Naive thymus-derived CD4-positive, alpha-beta T cell (primary cell): ENCODE measurements around the gene PKNOX2. TPM values are rescaled to one million over a fixed set of nuclear protein-coding genes. Genes with fewer than 3 reads are reported as not detected.

Source experiments
- ATAC-seq: fragments of 150-1000 bp; cut with Tn5 transposase; 2 replicates; pipeline ENCODE4 v1.10.0; 2021; ENCODE audit warnings: mild to moderate bottlenecking, moderate library complexity
- CTCF ChIA-PET: fragments of 350-600 bp; sonication (Branson Sonifier 250); formaldehyde crosslinking; loops from one replicate; lab custom pipeline; 2021; ENCODE audit warnings: antibody characterized with exemption; lab: Charles Lee
- POLR2A ChIA-PET: fragments of 350-600 bp; sonication (Branson Sonifier 250); formaldehyde crosslinking; loops from one replicate; lab custom pipeline; 2021; ENCODE audit warnings: antibody characterized with exemption, inconsistent platforms; lab: Charles Lee
- DNase-seq, 9 donors: peaks; one replicate each; pipeline versions ENCODE4 v3.0.0 to v3.0.0-alpha.2; 2020 to 2022; ENCODE audit warnings: mixed read lengths in 1 of 9
- H3K27ac ChIP-seq: one replicate; pipeline ENCODE4 v1.7.0; 2013; ENCODE audit warnings: mild to moderate bottlenecking, low read depth, low read length, moderate library complexity
- H3K27me3 ChIP-seq, 2 donors: one replicate each; pipeline ENCODE4 v1.7.0; 2013; ENCODE audit warnings: low read length in 2 of 2, mild to moderate bottlenecking in 2 of 2, moderate library complexity in 2 of 2; ENCODE audit not compliant: control insufficient read depth in 2 of 2, insufficient read depth in 2 of 2
- H3K36me3 ChIP-seq, 3 experiments: 1 replicate in 2 of 3; 2 replicates in 1 of 3; pipeline ENCODE4 v1.7.0; 2013; ENCODE audit warnings: low read length in 3 of 3, mild to moderate bottlenecking in 3 of 3, moderate library complexity in 1 of 3; ENCODE audit not compliant: insufficient read depth in 3 of 3, control insufficient read depth in 2 of 3
- H3K4me1 ChIP-seq, 2 donors: one replicate each; pipeline ENCODE4 v1.7.0; 2013; ENCODE audit warnings: low read length in 2 of 2, mild to moderate bottlenecking in 2 of 2, moderate library complexity in 1 of 2; ENCODE audit not compliant: control insufficient read depth in 2 of 2, insufficient read depth in 2 of 2
- H3K4me3 ChIP-seq: 2 replicates; pipeline ENCODE4 v1.7.0; 2013; ENCODE audit warnings: mild to moderate bottlenecking, low read length
- H3K9me3 ChIP-seq, 3 experiments: 1 replicate in 2 of 3; 2 replicates in 1 of 3; pipeline ENCODE4 v1.7.0; 2013; ENCODE audit warnings: low read length in 3 of 3; ENCODE audit not compliant: control insufficient read depth in 2 of 3
- H3K27ac Mint-ChIP-seq, 9 donors: one replicate each; pipeline ENCODE4 v1.8.0; 2020 to 2022; ENCODE audit warnings: mixed read lengths in 9 of 9, mild to moderate bottlenecking in 8 of 9, moderate library complexity in 5 of 9, inconsistent platforms in 2 of 9
- H3K27me3 Mint-ChIP-seq, 5 donors: one replicate each; pipeline ENCODE4 v1.8.0; 2021 to 2022; ENCODE audit warnings: mixed read lengths in 5 of 5, mild to moderate bottlenecking in 1 of 5
- H3K36me3 Mint-ChIP-seq, 5 donors: one replicate each; pipeline ENCODE4 v1.8.0; 2020 to 2022; ENCODE audit warnings: mixed read lengths in 5 of 5, mild to moderate bottlenecking in 3 of 5, inconsistent platforms in 1 of 5
- H3K4me1 Mint-ChIP-seq, 7 donors: one replicate each; pipeline ENCODE4 v1.8.0; 2020 to 2022; ENCODE audit warnings: mixed read lengths in 7 of 7, mild to moderate bottlenecking in 3 of 7, inconsistent platforms in 1 of 7
- H3K4me3 Mint-ChIP-seq, 10 donors: one replicate each; pipeline ENCODE4 v1.8.0; 2020 to 2022; ENCODE audit warnings: mild to moderate bottlenecking in 10 of 10, mixed read lengths in 10 of 10, moderate library complexity in 6 of 10, inconsistent platforms in 2 of 10
- H3K9me3 Mint-ChIP-seq, 11 donors: one replicate each; pipeline ENCODE4 v1.8.0; 2020 to 2022; ENCODE audit warnings: mixed read lengths in 11 of 11, mild to moderate bottlenecking in 4 of 11, inconsistent platforms in 1 of 11, moderate library complexity in 1 of 11
- intact Hi-C, 2 donors: fragments of 100-400 bp; cut with micrococcal nuclease; formaldehyde crosslinking; loops; one replicate each; pipeline ENCODE4 v1.15.1; 2023
- polyA plus RNA-seq, 2 donors: library from polyadenylated mRNA; unstranded; fragments of 300-500 nt; fragmentation: Illumina TruSeq; gene quantifications; one replicate each; pipeline ENCODE4 v1.2.3, GENCODE V29; 2021
- total RNA-seq, 6 experiments: library from RNA in 5 of 6; stranded (reverse) in 5 of 6; gene quantifications; 1 replicate in 5 of 6; 2 replicates in 1 of 6; pipeline ENCODE4 v1.2.3 and lab custom pipeline; 2021 to 2026

The PKNOX2 gene
- total and polyA plus RNA-seq, 7 experiments from 2014 or later: not detected

DNA sequence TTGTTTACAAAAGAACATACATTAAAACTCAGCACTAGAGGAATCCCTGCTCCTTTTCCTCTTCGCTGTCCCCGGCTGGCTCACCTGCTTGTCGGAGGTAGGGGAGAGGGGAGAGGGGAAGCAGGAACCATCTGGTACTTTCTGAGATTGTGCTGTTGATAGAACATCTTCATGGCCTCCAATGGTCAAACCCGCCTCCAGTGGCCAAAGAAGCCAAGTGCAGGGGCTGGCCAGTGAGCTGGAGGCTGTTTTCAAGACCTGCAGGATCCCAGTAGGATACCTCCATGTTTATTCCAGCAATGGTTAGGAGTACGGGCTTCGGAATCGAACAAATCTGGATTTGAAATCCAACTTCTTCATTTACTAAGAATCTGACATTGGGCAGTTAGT lies 92.6 kb downstream of the PKNOX2 start:
- H3K27me3 ChIP-seq: no peaks in the 10 kb centered on the region
- ATAC-seq: no peak
- no peaks in the 10 kb centered on the region for H3K4me1 ChIP-seq
- CTCF ChIA-PET: no interaction called here
- H3K4me3 Mint-ChIP-seq: no peak overlapping the region
- POLR2A ChIA-PET: no interaction called here
- H3K27ac ChIP-seq: no peak overlapping the region
- intact Hi-C loops: no loop called here
- H3K27ac Mint-ChIP-seq: no peak overlapping the region
- no peak for DNase-seq
- peaks cover 9 to 30% (median 18%) of the 10 kb centered on the region in 5 donors for H3K27me3 Mint-ChIP-seq
- H3K36me3 ChIP-seq: no peaks in the 10 kb centered on the region
- no peaks in the 10 kb centered on the region for H3K36me3 Mint-ChIP-seq
- no peak overlapping the region for H3K4me3 ChIP-seq
- H3K9me3 Mint-ChIP-seq: peaks cover 0 to 1% (median 0%) of the 10 kb centered on the region in 11 donors
- H3K9me3 ChIP-seq: no peaks in the 10 kb centered on the region
- peaks cover 0 to 4% (median 0%) of the 10 kb centered on the region in 7 donors for H3K4me1 Mint-ChIP-seq

DNA sequence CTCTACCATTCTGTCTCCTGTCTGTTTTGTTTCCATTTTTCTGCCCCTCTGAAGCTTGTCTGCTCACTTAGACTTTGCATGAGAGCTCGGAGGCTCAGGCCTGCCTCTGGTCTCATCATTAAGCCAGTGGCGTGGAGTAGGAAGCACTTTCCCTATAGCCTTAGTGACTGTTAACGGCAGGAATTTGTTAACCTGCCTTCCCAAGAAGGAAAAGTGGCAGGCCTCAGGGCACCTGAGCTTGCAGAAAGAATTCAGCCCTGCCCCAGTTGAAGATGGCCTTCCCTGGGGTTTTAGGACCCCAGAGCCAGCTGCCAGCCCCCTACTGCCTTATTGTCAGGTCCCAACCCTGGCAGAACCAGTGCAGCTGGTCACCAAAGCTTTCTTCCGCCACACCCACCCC lies 93.2 kb downstream of the PKNOX2 start:
- DNase-seq (no peak), ATAC-seq (no peak)
- Histone ChIP-seq H3K9me3 (no peaks in the 10 kb centered on the region), H3K36me3 (no peaks in the 10 kb centered on the region), H3K27ac (no peak overlapping the region), H3K4me1 (no peaks in the 10 kb centered on the region), H3K27me3 (no peaks in the 10 kb centered on the region), H3K4me3 (no peak overlapping the region)
- no peaks in the 10 kb centered on the region for H3K36me3 Mint-ChIP-seq
- intact Hi-C loops: no loop called here
- peaks cover 15 to 35% (median 21%) of the 10 kb centered on the region in 5 donors for H3K27me3 Mint-ChIP-seq
- ChIA-PET POLR2A (no interaction called here), CTCF (no interaction called here)
- peaks cover 0 to 6% (median 3%) of the 10 kb centered on the region in 7 donors for H3K4me1 Mint-ChIP-seq
- peaks cover 0 to 1% (median 0%) of the 10 kb centered on the region in 11 donors for H3K9me3 Mint-ChIP-seq
- H3K4me3 Mint-ChIP-seq: no peak overlapping the region
- H3K27ac Mint-ChIP-seq: no peak overlapping the region

DNA sequence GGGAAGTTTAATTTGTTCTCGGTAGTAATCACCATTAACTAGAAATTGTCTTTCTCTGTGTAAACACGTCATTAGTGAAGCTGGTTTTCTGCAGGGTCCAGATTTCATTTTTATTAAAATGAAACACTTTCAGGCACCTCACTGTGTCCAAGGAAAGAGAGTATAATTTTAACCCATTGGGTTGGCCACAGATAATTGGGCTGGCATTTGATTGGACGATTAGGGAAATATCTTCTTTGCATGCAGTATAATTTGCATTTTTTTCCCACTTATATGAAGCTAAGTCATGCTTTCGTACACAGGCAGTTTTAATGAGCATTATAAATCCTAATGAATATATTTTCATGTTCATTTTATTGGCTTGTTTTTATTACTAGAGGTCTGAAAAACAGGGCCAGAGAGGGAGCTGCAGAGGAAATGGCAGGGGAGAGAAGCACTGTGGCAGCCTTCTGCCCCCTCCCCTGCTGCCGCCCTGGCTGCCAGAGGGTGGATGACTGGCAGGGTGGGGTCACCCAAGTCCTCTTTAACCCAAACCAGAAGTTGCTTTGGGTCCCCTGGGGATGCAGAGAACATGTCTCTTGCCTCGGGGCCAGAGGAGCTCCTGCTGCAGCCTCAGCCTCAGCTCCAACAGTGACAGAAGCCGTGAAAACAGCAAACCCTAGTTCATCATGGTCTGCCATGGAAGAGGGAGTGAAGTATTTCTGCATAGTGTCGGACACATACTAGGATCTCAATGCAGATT lies 93.9 kb downstream of the PKNOX2 start:
- H3K27me3 ChIP-seq: no peaks in the 10 kb centered on the region
- Mint-ChIP-seq H3K4me1 (peaks cover 0 to 8% (median 5%) of the 10 kb centered on the region in 7 donors), H3K27me3 (peaks cover 20 to 38% (median 24%) of the 10 kb centered on the region in 5 donors), H3K36me3 (no peaks in the 10 kb centered on the region), H3K4me3 (no peak overlapping the region), H3K27ac (no peak overlapping the region), H3K9me3 (peaks cover 0 to 1% (median 0%) of the 10 kb centered on the region in 11 donors)
- DNase-seq: no peak
- no peaks in the 10 kb centered on the region for H3K36me3 ChIP-seq
- CTCF ChIA-PET: no interaction called here
- no peak overlapping the region for H3K27ac ChIP-seq
- ATAC-seq: no peak
- no peak overlapping the region for H3K4me3 ChIP-seq
- no peaks in the 10 kb centered on the region for H3K4me1 ChIP-seq
- intact Hi-C loops: no loop called here
- H3K9me3 ChIP-seq: no peaks in the 10 kb centered on the region
- POLR2A ChIA-PET: no interaction called here

DNA sequence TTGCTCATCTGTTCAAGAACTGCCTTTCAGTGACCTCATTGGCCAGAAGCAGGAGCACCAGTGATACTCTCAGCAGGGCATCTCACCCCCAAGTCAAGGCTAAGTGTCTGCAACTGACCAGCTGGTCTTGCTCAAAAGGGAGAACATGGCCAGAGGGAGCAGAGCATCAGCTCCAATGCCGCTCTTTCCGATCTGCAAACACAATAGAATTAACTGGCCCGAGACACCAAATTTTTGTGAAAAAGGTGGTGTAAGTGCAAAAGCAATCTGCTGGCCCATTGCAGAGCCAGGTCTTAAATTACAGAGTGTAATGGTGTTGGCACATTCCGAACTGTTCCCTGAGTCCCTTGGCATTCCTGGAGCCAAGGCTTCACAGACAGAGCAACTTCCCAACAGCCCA lies 97.0 kb downstream of the PKNOX2 start:
- no peak overlapping the region for H3K27ac Mint-ChIP-seq
- CTCF ChIA-PET: no interaction called here
- intact Hi-C loops: no loop called here

DNA sequence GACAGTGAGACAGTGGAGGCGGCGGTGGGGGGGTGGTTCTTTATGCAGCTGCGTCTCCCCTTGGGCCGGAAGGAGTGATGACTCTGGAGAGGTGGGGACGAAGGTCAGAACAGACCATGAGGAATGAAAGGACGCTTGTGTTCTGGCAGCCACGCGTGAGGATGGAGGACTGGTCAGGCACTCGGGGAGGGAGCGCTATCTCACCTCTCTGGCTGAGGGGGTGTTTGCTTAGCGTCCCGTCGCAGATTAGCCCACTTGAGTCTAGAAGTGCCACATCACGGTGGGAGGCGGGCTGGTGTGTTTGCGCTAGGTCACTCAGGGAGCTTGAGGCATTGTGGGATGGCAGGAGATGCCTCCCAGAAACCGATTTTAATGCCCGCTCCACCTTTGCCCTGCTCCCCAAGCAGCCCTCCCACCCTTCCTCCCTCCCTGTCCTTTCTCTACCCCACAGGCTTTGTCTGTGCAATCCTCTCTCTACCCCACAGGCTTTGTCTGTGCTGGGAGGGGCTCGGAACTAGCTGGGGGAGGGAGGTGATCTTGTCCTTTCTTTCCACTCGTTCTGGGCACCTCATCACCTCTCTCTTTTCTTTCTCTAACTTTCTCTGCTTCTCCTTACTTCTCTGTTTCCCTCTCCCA lies 97.8 kb downstream of the PKNOX2 start:
- no peaks in the 10 kb centered on the region for H3K36me3 Mint-ChIP-seq
- H3K4me3 Mint-ChIP-seq: no peak overlapping the region
- POLR2A ChIA-PET: no interaction called here
- no peak overlapping the region for H3K27ac ChIP-seq
- ATAC-seq (no peak), DNase-seq (no peak)
- H3K4me1 ChIP-seq: no peaks in the 10 kb centered on the region
- CTCF ChIA-PET: no interaction called here
- peaks cover 0 to 3% of the 10 kb centered on the region in 2 donors for H3K27me3 ChIP-seq
- peaks cover 0 to 8% (median 5%) of the 10 kb centered on the region in 7 donors for H3K4me1 Mint-ChIP-seq
- no peak overlapping the region for H3K27ac Mint-ChIP-seq
- H3K27me3 Mint-ChIP-seq: peaks cover 26 to 42% (median 39%) of the 10 kb centered on the region in 5 donors
- peaks cover 0 to 1% (median 0%) of the 10 kb centered on the region in 11 donors for H3K9me3 Mint-ChIP-seq
- intact Hi-C loops: no loop called here
- H3K4me3 ChIP-seq: no peak overlapping the region
- no peaks in the 10 kb centered on the region for H3K36me3 ChIP-seq
- H3K9me3 ChIP-seq: no peaks in the 10 kb centered on the region

More for the DNA sequence above, 97.0 kb downstream of the PKNOX2 start:
- Histone ChIP-seq H3K27ac (no peak overlapping the region), H3K36me3 (no peaks in the 10 kb centered on the region), H3K4me3 (no peak overlapping the region), H3K9me3 (no peaks in the 10 kb centered on the region), H3K4me1 (no peaks in the 10 kb centered on the region), H3K27me3 (peaks cover 0 to 3% of the 10 kb centered on the region in 2 donors)
- ATAC-seq: no peak
- no peak for DNase-seq
- Mint-ChIP-seq H3K9me3 (peaks cover 0 to 1% (median 0%) of the 10 kb centered on the region in 11 donors), H3K4me3 (no peak overlapping the region), H3K36me3 (no peaks in the 10 kb centered on the region), H3K27me3 (peaks cover 26 to 41% (median 37%) of the 10 kb centered on the region in 5 donors), H3K4me1 (peaks cover 0 to 8% (median 5%) of the 10 kb centered on the region in 7 donors)
- POLR2A ChIA-PET: no interaction called here

DNA sequence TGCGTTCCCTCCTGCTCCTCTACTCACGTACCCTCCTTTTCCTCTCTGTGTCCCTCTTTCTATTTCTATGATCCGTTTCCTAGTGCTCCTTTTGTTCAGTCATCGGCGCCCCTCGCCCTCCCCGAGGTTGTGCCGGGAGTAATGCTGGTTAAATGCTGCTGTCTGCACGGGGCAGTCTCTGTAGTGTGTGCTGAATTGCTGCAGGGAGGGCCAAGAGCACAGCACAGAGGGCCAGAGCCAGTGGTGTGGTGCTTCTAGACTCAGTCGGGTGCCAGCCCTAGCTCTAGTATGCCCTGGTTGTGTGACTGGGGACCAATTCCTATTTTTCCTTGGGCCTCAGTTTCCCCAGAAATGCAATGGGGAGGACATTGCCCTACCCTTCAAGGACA lies 98.3 kb downstream of the PKNOX2 start:
- Histone ChIP-seq H3K9me3 (no peaks in the 10 kb centered on the region), H3K27ac (no peak overlapping the region), H3K36me3 (no peaks in the 10 kb centered on the region), H3K4me3 (no peak overlapping the region), H3K27me3 (peaks cover 0 to 3% of the 10 kb centered on the region in 2 donors), H3K4me1 (no peaks in the 10 kb centered on the region)
- H3K27me3 Mint-ChIP-seq: peaks cover 26 to 44% (median 37%) of the 10 kb centered on the region in 5 donors
- ATAC-seq: no peak
- H3K9me3 Mint-ChIP-seq: peaks cover 0 to 3% (median 0%) of the 10 kb centered on the region in 11 donors
- POLR2A ChIA-PET: no interaction called here
- H3K36me3 Mint-ChIP-seq: no peaks in the 10 kb centered on the region
- H3K27ac Mint-ChIP-seq: no peak overlapping the region
- no peak overlapping the region for H3K4me3 Mint-ChIP-seq
- no peak for DNase-seq
- CTCF ChIA-PET: no interaction called here
- peaks cover 0 to 8% (median 5%) of the 10 kb centered on the region in 7 donors for H3K4me1 Mint-ChIP-seq
- intact Hi-C loops: no loop called here
